Esophagus muscularis mucosa (tissue), 4 donors: ENCODE measurements around the gene TNPO3. TPM values are rescaled to one million over a fixed set of nuclear protein-coding genes. Genes with fewer than 3 reads are reported as not detected.

Source experiments
- DNase-seq: peaks from one replicate; pipeline ENCODE4 v3.0.0-alpha.2; 2017; ENCODE audit errors: extremely low spot score
- H3K27ac ChIP-seq, 4 donors: fragments of 200-600 bp; sonication (generic); replicated peaks in 1 of 4; 1 replicate in 3 of 4; 2 replicates in 1 of 4; pipeline ENCODE4 v1.5.1; 2016 to 2019; ENCODE audit warnings: mild to moderate bottlenecking in 1 of 4
- H3K27me3 ChIP-seq, 4 donors: fragments of 200-600 bp; sonication (generic); one replicate each; pipeline versions ENCODE4 v1.5.1 to v1.6.0; 2016 to 2019
- H3K36me3 ChIP-seq, 4 donors: fragments of 200-600 bp; sonication (generic); one replicate each; pipeline ENCODE4 v1.5.1; 2016 to 2019
- H3K4me1 ChIP-seq, 4 donors: fragments of 200-600 bp; sonication (generic); one replicate each; pipeline ENCODE4 v1.5.1; 2016 to 2019
- H3K4me3 ChIP-seq, 4 donors: fragments of 200-600 bp; sonication (generic); 1 replicate in 2 of 4; 2 replicates in 2 of 4; pipeline ENCODE4 v1.5.1; 2016 to 2019; ENCODE audit warnings: mild to moderate bottlenecking in 4 of 4, moderate library complexity in 1 of 4
- H3K9me3 ChIP-seq, 4 donors: fragments of 200-600 bp; sonication (generic); 1 replicate in 3 of 4; 2 replicates in 1 of 4; pipeline ENCODE4 v1.5.1; 2016 to 2019
- EP300 ChIP-seq: sonication (generic); formaldehyde crosslinking; IDR thresholded peaks from one replicate; pipeline ENCODE4 v1.6.1; 2017; ENCODE audit warnings: antibody characterized with exemption
- POLR2A ChIP-seq: fragments of 450-650 bp; IDR thresholded peaks from one replicate; pipeline ENCODE4 v1.6.1; 2017; ENCODE audit warnings: antibody characterized with exemption, moderate library complexity, mild to moderate bottlenecking, low read depth
- POLR2AphosphoS5 ChIP-seq, 2 donors: sonication (generic); formaldehyde crosslinking; IDR thresholded peaks; one replicate each; pipeline ENCODE4 v1.6.1; 2017; ENCODE audit warnings: antibody characterized with exemption in 2 of 2
- WGBS: methylation state at CpG from one replicate; pipeline ENCODE4 v1.1.5; 2018; 5-methylcytosine and 5-hydroxymethylcytosine counted together
- intact Hi-C: fragments of 100-400 bp; cut with DNase I; formaldehyde crosslinking; loops from one replicate; pipeline ENCODE4 v1.15.1; 2023
- total RNA-seq, 4 donors: library from RNA; depleted of rRNA; stranded (reverse); fragments of >200 nt; gene quantifications; one replicate each; pipeline versions ENCODE4 v1.1.0 to v1.2.1, GENCODE V29; 2016
- TF ChIP-seq, protein P1 (sequence below), 3 experiments: fragments of 200-600 bp in 2 of 3; fragments of 450-650 bp in 1 of 3; sonication (generic) in 2 of 3; IDR thresholded peaks; one replicate each; pipeline ENCODE4 v1.5.1; 2017 to 2019; ENCODE audit warnings: antibody characterized with exemption in 3 of 3, mild to moderate bottlenecking in 2 of 3, moderate library complexity in 1 of 3

TNPO3 gene
- total RNA-seq, 4 donors from 2014 or later, result 35.7 to 46.2 (median 38.1) TPM

- TF ChIP-seq POLR2A, result no peak
- TF ChIP-seq, protein P1, sequence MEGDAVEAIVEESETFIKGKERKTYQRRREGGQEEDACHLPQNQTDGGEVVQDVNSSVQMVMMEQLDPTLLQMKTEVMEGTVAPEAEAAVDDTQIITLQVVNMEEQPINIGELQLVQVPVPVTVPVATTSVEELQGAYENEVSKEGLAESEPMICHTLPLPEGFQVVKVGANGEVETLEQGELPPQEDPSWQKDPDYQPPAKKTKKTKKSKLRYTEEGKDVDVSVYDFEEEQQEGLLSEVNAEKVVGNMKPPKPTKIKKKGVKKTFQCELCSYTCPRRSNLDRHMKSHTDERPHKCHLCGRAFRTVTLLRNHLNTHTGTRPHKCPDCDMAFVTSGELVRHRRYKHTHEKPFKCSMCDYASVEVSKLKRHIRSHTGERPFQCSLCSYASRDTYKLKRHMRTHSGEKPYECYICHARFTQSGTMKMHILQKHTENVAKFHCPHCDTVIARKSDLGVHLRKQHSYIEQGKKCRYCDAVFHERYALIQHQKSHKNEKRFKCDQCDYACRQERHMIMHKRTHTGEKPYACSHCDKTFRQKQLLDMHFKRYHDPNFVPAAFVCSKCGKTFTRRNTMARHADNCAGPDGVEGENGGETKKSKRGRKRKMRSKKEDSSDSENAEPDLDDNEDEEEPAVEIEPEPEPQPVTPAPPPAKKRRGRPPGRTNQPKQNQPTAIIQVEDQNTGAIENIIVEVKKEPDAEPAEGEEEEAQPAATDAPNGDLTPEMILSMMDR (IDR thresholded peaks at IDR 0.05), result no peak
- TF ChIP-seq POLR2AphosphoS5 (IDR thresholded peaks at IDR 0.05), result no peak
- no peak for TF ChIP-seq EP300
- Histone ChIP-seq H3K27me3 (peaks cover 0 to 77% (median 2%) of the 10 kb centered on the region in 4 donors), H3K4me1 (peaks cover 0 to 5% (median 0%) of the 10 kb centered on the region in 4 donors), H3K9me3 (no peaks in the 10 kb centered on the region), H3K4me3 (no peak overlapping the region), H3K27ac (no peak overlapping the region), H3K36me3 (no peaks in the 10 kb centered on the region)
- 96% methylated on average over 9 of the region's 18 CpGs for WGBS
- intact Hi-C loops, result no loop called here
- DNase-seq, result no peak
Observed at GRCh38 chr7:128931190-128931798, 123.6 kb downstream of the TNPO3 start.

- no peak for DNase-seq
- H3K36me3 ChIP-seq, result no peaks in the 10 kb centered on the region
Observed at GRCh38 chr7:128928882-128929788, 125.8 kb downstream of the TNPO3 start.

DNA sequence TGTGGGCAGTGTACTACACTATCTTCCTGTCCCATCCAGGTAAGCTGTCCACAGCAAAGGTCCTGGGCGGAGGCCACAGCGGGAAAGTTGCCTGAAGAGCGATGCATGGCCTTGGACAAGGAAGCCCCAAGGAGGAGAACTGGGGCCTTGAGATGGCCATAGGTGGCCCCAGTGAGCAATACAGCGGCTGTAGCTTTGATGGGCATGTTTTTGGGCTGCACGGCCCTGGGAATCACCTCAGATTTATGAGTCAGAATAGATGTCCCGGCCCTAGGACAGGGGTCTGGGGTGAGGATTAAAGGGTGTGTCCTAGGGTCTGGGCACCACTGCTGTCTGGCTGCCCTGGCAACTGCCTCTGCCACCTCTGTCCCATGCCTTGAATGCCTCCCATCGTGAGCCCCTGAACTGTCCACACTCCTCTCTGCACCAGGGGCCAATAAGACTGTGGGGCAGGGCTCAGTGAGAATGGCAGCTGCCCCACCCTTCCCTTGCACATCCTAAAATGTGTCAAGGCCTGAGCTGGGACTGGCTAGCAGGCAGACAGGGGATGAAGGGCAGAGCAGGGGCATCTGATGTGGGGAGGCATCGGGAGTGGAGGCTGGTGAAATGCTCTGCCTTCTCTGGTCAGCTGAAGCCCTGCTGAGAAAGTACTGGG is 126.6 kb downstream of the TNPO3 start:
- no peak for DNase-seq
- Histone ChIP-seq H3K36me3 (no peaks in the 10 kb centered on the region), H3K27me3 (peaks cover 0 to 56% (median 2%) of the 10 kb centered on the region in 4 donors), H3K4me3 (no peak overlapping the region), H3K4me1 (peaks cover 0 to 5% (median 0%) of the 10 kb centered on the region in 4 donors), H3K9me3 (no peaks in the 10 kb centered on the region), H3K27ac (no peak overlapping the region)
- TF ChIP-seq, protein P1 (IDR thresholded peaks at IDR 0.05), result no peak
- TF ChIP-seq POLR2A (no peak), EP300 (no peak), POLR2AphosphoS5 (IDR thresholded peaks at IDR 0.05) (no peak)
- intact Hi-C loops, result no loop called here
- 91% methylated on average over 8 of the region's 8 CpGs for WGBS

More at GRCh38 chr7:128928882-128929788, 125.8 kb downstream of the TNPO3 start:
- Histone ChIP-seq H3K27me3 (peaks cover 0 to 60% (median 2%) of the 10 kb centered on the region in 4 donors), H3K4me3 (no peak overlapping the region), H3K4me1 (peaks cover 0 to 5% (median 0%) of the 10 kb centered on the region in 4 donors), H3K9me3 (no peaks in the 10 kb centered on the region), H3K27ac (no peak overlapping the region)
- 93% methylated on average over 12 of the region's 14 CpGs for WGBS
- intact Hi-C loops, result no loop called here
- no peak for TF ChIP-seq POLR2AphosphoS5 (IDR thresholded peaks at IDR 0.05)
- TF ChIP-seq, protein P1 (IDR thresholded peaks at IDR 0.05), result no peak
- no peak for TF ChIP-seq EP300
- TF ChIP-seq POLR2A, result no peak

GRCh38 chr7:128924707-128925588 is 130.0 kb downstream of the TNPO3 start:
- 80% methylated on average over 8 of the region's 8 CpGs for WGBS
- Histone ChIP-seq H3K9me3 (no peaks in the 10 kb centered on the region), H3K36me3 (no peaks in the 10 kb centered on the region), H3K27ac (no peak overlapping the region), H3K4me3 (no peak overlapping the region), H3K4me1 (no peaks in the 10 kb centered on the region), H3K27me3 (peaks cover 0 to 59% (median 4%) of the 10 kb centered on the region in 4 donors)
- intact Hi-C loops, result no loop called here
- TF ChIP-seq, protein P1 (IDR thresholded peaks at IDR 0.05), result no peak
- TF ChIP-seq EP300 (no peak), POLR2AphosphoS5 (IDR thresholded peaks at IDR 0.05) (no peak), POLR2A (no peak)
- DNase-seq, result no peak
